OCI-LY7 (cell line): ENCODE results near the gene RALGAPA2. TPM values are rescaled to one million over a fixed set of nuclear protein-coding genes. Genes with fewer than 3 reads are reported as not detected.

ENCODE experiments used
- BruUV-seq: library from RNA; stranded (reverse); fragments of 400-500 nt; replicated peaks from 2 replicates; lab custom pipeline; 2021; lab: Mats Ljungman, UMichigan
- CTCF ChIA-PET: fragments of 300-600 bp; sonication (Branson Sonifier 250); formaldehyde crosslinking; loops from one replicate; lab custom pipeline; 2022; ENCODE audit warnings: antibody characterized with exemption; ENCODE audit not compliant: unreplicated experiment; lab: Charles Lee
- POLR2A ChIA-PET: fragments of 300-600 bp; sonication (Branson Sonifier 250); formaldehyde crosslinking; loops from one replicate; lab custom pipeline; 2022; ENCODE audit warnings: antibody characterized with exemption; lab: Charles Lee
- DNase-seq: peaks from one replicate; pipeline ENCODE4 v3.0.0-alpha.2; 2015; ENCODE audit warnings: low spot score
- H2AFZ ChIP-seq: fragments of 200-600 bp; sonication (generic), shearing (Covaris generic); 2 replicates; pipeline ENCODE4 v1.6.1; 2014; ENCODE audit warnings: mild to moderate bottlenecking, antibody characterized with exemption, low read length, moderate library complexity
- H3K27ac ChIP-seq: fragments of 200-600 bp; sonication (generic); 2 replicates; pipeline ENCODE4 v1.5.1; 2014; ENCODE audit warnings: mixed run types, low read depth, mild to moderate bottlenecking, moderate library complexity, low read length, inconsistent platforms; ENCODE audit not compliant: poor library complexity, severe bottlenecking
- H3K36me3 ChIP-seq: fragments of 200-600 bp; sonication (generic); 2 replicates; pipeline ENCODE4 v1.6.1; 2014; ENCODE audit warnings: mild to moderate bottlenecking, antibody characterized with exemption, low read length, moderate library complexity, mixed read lengths; ENCODE audit not compliant: insufficient read depth
- H3K4me1 ChIP-seq: fragments of 200-600 bp; sonication (generic); 2 replicates; pipeline ENCODE4 v1.5.1; 2014; ENCODE audit warnings: mild to moderate bottlenecking, low read length; ENCODE audit not compliant: insufficient read depth, poor library complexity, severe bottlenecking
- H3K4me2 ChIP-seq: fragments of 200-600 bp; sonication (generic); 2 replicates; pipeline ENCODE4 v1.6.1; 2014; ENCODE audit warnings: mild to moderate bottlenecking, low read length
- H3K4me3 ChIP-seq: fragments of 200-600 bp; sonication (generic); 2 replicates; pipeline ENCODE4 v1.5.1; 2014; ENCODE audit warnings: mild to moderate bottlenecking, low read depth, low read length; ENCODE audit not compliant: poor library complexity, severe bottlenecking
- H3K79me2 ChIP-seq: fragments of 200-600 bp; sonication (generic); 2 replicates; pipeline ENCODE4 v1.6.1; 2016; ENCODE audit warnings: low read depth, mild to moderate bottlenecking, low read length, moderate library complexity, mixed read lengths; ENCODE audit not compliant: insufficient read depth
- H3K9me2 ChIP-seq: fragments of 200-600 bp; sonication (generic); 2 replicates; pipeline ENCODE4 v1.6.1; 2016; ENCODE audit warnings: mild to moderate bottlenecking, low read length, mixed read lengths; ENCODE audit not compliant: insufficient read depth
- H3K9me3 ChIP-seq: fragments of 200-600 bp; sonication (generic); 2 replicates; pipeline ENCODE4 v1.6.1; 2014; ENCODE audit warnings: mild to moderate bottlenecking, mixed run types, low read length, mixed read lengths
- H4K20me1 ChIP-seq: fragments of 200-600 bp; sonication (generic); 2 replicates; pipeline ENCODE4 v1.6.1; 2014; ENCODE audit warnings: mild to moderate bottlenecking, antibody characterized with exemption, low read length, moderate library complexity, mixed read lengths; ENCODE audit not compliant: insufficient read depth
- CTCF ChIP-seq: fragments of 200-600 bp; sonication (generic); conservative IDR thresholded peaks from 2 replicates; pipeline ENCODE4 v1.5.1; 2014; ENCODE audit warnings: mild to moderate bottlenecking, antibody characterized with exemption, low read length, moderate library complexity, mixed read lengths
- EZH2phosphoT487 ChIP-seq: fragments of 200-600 bp; sonication (generic); IDR thresholded peaks from 2 replicates; pipeline ENCODE4 v1.6.1; 2018; ENCODE audit warnings: low read depth, borderline replicate concordance, mild to moderate bottlenecking, mixed run types, antibody characterized with exemption, low read length, moderate library complexity, mixed read lengths
- intact Hi-C: fragments of 100-400 bp; cut with micrococcal nuclease; formaldehyde crosslinking; loops from one replicate; pipeline ENCODE4 v1.10.0; 2022; ENCODE audit not compliant: unreplicated experiment
- total RNA-seq, 2 experiments: library from RNA; depleted of rRNA in 1 of 2; stranded (reverse); fragments of >200 nt in 1 of 2; shearing (Covaris generic) in 1 of 2; gene quantifications; 2 replicates each; pipeline ENCODE4 v1.2.3, GENCODE V29; 2014 to 2022

RALGAPA2 gene
- total RNA-seq, 2 experiments from 2014 or later: 9.1 to 17.8 TPM

- H2AFZ ChIP-seq: no peak overlapping the region
- no peak for TF ChIP-seq CTCF
- no peak for TF ChIP-seq EZH2phosphoT487
- CTCF ChIA-PET: no interaction called here
- H3K27ac ChIP-seq: no peak overlapping the region
- intact Hi-C loops: no loop called here
- H3K36me3 ChIP-seq: no peaks in the 10 kb centered on the region
- no peaks in the 10 kb centered on the region for H4K20me1 ChIP-seq
- POLR2A ChIA-PET: interaction anchor here (0.5 to 1.2 kb wide), 2 partner anchors 11 to 166 kb away, joined by 3 to 4 read pairs; no protein-coding TSS in a partner anchor
- BruUV-seq: no TSS peak
- no peaks in the 10 kb centered on the region for H3K79me2 ChIP-seq
- no peak overlapping the region for H3K4me3 ChIP-seq
- no peak for DNase-seq
- H3K9me2 ChIP-seq: no peaks in the 10 kb centered on the region
- H3K9me3 ChIP-seq: no peaks in the 10 kb centered on the region
- H3K4me1 ChIP-seq: no peaks in the 10 kb centered on the region
- no peak overlapping the region for H3K4me2 ChIP-seq
These were observed 216.5 kb downstream of the RALGAPA2 start for GRCh38 chr20:20495729-20496503.

GRCh38 chr20:20493701-20494100 is 218.7 kb downstream of the RALGAPA2 start:
- no peaks in the 10 kb centered on the region for H3K36me3 ChIP-seq
- H3K9me3 ChIP-seq: no peaks in the 10 kb centered on the region
- no peak for DNase-seq
- H3K4me3 ChIP-seq: no peak overlapping the region
- BruUV-seq: no TSS peak
- ChIA-PET CTCF (no interaction called here), POLR2A (interaction anchor here (0.7 to 1.5 kb wide), 5 partner anchors 11 to 165 kb away, joined by 3 to 6 read pairs (median 3); no protein-coding TSS in a partner anchor)
- no peaks in the 10 kb centered on the region for H3K9me2 ChIP-seq
- intact Hi-C loops: no loop called here
- no peak for TF ChIP-seq CTCF
- no peak for TF ChIP-seq EZH2phosphoT487
- no peak overlapping the region for H2AFZ ChIP-seq
- H4K20me1 ChIP-seq: no peaks in the 10 kb centered on the region
- H3K27ac ChIP-seq: no peak overlapping the region
- no peaks in the 10 kb centered on the region for H3K79me2 ChIP-seq
- H3K4me2 ChIP-seq: no peak overlapping the region
- no peaks in the 10 kb centered on the region for H3K4me1 ChIP-seq
